ENCODE results near the gene SNX32.

DNA sequence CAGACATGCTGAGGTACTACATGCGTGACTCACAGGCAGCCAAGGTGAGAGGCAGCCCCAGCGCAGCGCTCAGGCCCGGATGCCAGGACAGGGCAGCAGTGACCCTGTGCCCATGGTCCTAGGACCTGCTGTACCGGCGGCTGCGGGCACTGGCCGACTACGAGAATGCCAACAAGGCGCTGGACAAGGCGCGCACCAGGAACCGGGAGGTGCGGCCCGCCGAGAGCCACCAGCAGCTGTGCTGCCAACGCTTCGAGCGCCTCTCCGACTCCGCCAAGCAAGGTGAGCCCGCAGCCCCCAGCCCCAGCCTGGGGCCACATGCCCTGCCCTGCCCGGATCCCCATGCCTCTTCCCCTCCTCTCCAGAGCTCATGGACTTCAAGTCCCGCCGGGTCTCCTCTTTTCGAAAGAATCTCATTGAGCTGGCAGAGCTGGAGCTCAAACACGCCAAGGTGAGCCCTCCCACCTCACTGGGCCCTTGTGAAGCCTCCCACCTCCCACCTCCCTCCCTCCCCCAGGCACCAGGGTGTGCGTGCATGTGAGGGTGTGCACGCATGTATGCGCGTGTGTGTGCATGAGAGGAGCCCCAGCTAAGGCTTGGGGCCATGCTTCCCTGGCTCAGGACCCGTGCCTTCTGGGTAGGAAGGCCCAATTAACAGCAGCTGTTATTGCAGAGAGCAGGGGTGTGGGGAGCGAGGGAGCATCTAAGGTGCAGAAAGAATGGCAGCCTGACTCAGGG is 18.9 kb downstream of the SNX32 start:
- TF ChIP-seq RCOR1 (IDR thresholded peaks at IDR 0.05; ENCODE audit: low read depth, low read length) (no peak), RARB (CRISPR knock-in tag; IDR thresholded peaks at IDR 0.05) (peak; percentile 29; the same call in 1 of the 2 replicates), SMC3 (IDR thresholded peaks at IDR 0.05) (no peak), RAD21 (conservative IDR thresholded peaks at IDR 0.05 in 1 of 2, IDR thresholded peaks at IDR 0.05 in 1 of 2) (no peak), JUNB (IDR thresholded peaks at IDR 0.05) (no peak), POLR2A (IDR thresholded peaks at IDR 0.05; ENCODE audit: low read length) (no peak)
- TF ChIP-seq, protein P1, sequence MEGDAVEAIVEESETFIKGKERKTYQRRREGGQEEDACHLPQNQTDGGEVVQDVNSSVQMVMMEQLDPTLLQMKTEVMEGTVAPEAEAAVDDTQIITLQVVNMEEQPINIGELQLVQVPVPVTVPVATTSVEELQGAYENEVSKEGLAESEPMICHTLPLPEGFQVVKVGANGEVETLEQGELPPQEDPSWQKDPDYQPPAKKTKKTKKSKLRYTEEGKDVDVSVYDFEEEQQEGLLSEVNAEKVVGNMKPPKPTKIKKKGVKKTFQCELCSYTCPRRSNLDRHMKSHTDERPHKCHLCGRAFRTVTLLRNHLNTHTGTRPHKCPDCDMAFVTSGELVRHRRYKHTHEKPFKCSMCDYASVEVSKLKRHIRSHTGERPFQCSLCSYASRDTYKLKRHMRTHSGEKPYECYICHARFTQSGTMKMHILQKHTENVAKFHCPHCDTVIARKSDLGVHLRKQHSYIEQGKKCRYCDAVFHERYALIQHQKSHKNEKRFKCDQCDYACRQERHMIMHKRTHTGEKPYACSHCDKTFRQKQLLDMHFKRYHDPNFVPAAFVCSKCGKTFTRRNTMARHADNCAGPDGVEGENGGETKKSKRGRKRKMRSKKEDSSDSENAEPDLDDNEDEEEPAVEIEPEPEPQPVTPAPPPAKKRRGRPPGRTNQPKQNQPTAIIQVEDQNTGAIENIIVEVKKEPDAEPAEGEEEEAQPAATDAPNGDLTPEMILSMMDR (IDR thresholded peaks at IDR 0.05): no peak
- TF ChIP-seq, protein P2, sequence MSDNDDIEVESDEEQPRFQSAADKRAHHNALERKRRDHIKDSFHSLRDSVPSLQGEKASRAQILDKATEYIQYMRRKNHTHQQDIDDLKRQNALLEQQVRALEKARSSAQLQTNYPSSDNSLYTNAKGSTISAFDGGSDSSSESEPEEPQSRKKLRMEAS (IDR thresholded peaks at IDR 0.05): no peak
